Karpas-422 (cell line): Measurements from ENCODE around the gene KRT83. TPM values are rescaled to one million over a fixed set of nuclear protein-coding genes. Genes with fewer than 3 reads are reported as not detected.

Source experiments
- DNase-seq: peaks from one replicate; pipeline ENCODE4 v3.0.0-alpha.2; 2015
- H2AFZ ChIP-seq: fragments of 200-600 bp; sonication (generic); 2 replicates; pipeline ENCODE4 v1.6.1; 2014; ENCODE audit warnings: antibody characterized with exemption, low read length, mixed read lengths
- H3K27ac ChIP-seq: fragments of 200-600 bp; sonication (generic); 2 replicates; pipeline ENCODE4 v1.5.1; 2014; ENCODE audit warnings: mild to moderate bottlenecking, low read length, moderate library complexity
- H3K27me3 ChIP-seq: fragments of 200-600 bp; sonication (generic); 2 replicates; pipeline ENCODE4 v1.6.1; 2014; ENCODE audit warnings: low read length, mixed read lengths
- H3K36me3 ChIP-seq: fragments of 200-600 bp; sonication (generic); 2 replicates; pipeline ENCODE4 v1.6.1; 2014; ENCODE audit warnings: low read length, mixed read lengths; ENCODE audit not compliant: insufficient read depth
- H3K4me1 ChIP-seq: fragments of 200-600 bp; sonication (generic); 2 replicates; pipeline ENCODE4 v1.6.1; 2014; ENCODE audit warnings: mild to moderate bottlenecking, low read length, mixed read lengths
- H3K4me2 ChIP-seq: fragments of 200-600 bp; sonication (generic); 2 replicates; pipeline ENCODE4 v1.6.1; 2014; ENCODE audit warnings: low read length, low read depth, mild to moderate bottlenecking; ENCODE audit not compliant: poor library complexity, severe bottlenecking
- H3K4me3 ChIP-seq: fragments of 200-600 bp; sonication (generic); 2 replicates; pipeline ENCODE4 v1.5.1; 2014; ENCODE audit warnings: mild to moderate bottlenecking, antibody characterized with exemption, low read length, mixed read lengths
- H3K79me2 ChIP-seq: fragments of 200-600 bp; sonication (generic); 2 replicates; pipeline ENCODE4 v1.6.1; 2014; ENCODE audit warnings: mild to moderate bottlenecking, low read length, mixed read lengths
- H3K9ac ChIP-seq: fragments of 200-600 bp; sonication (generic); 2 replicates; pipeline ENCODE4 v1.6.0; 2014; ENCODE audit warnings: low read length
- H3K9me2 ChIP-seq: fragments of 200-600 bp; sonication (generic), shearing (Covaris generic); replicated peaks from 2 replicates; pipeline ENCODE4 v1.6.0; 2014; ENCODE audit warnings: mild to moderate bottlenecking, low read length, moderate library complexity; ENCODE audit not compliant: insufficient read depth
- H3K9me3 ChIP-seq: fragments of 300-700, 200-600 bp; sonication (generic); 2 replicates; pipeline ENCODE4 v1.6.1; 2014; ENCODE audit warnings: low read length, mixed read lengths
- H4K20me1 ChIP-seq: fragments of 200-600 bp; sonication (generic); 2 replicates; pipeline ENCODE4 v1.6.1; 2014; ENCODE audit warnings: mild to moderate bottlenecking, antibody characterized with exemption, low read length, low read depth; ENCODE audit not compliant: insufficient read depth
- total RNA-seq: library from RNA; depleted of rRNA; stranded (reverse); fragments of >200 nt; shearing (Covaris generic); gene quantifications from 2 replicates; pipeline ENCODE4 v1.2.3, GENCODE V29; 2014; ENCODE audit warnings: low replicate concordance

Gene KRT83
- total RNA-seq, 1 experiment from 2014 or later = not detected

DNA sequence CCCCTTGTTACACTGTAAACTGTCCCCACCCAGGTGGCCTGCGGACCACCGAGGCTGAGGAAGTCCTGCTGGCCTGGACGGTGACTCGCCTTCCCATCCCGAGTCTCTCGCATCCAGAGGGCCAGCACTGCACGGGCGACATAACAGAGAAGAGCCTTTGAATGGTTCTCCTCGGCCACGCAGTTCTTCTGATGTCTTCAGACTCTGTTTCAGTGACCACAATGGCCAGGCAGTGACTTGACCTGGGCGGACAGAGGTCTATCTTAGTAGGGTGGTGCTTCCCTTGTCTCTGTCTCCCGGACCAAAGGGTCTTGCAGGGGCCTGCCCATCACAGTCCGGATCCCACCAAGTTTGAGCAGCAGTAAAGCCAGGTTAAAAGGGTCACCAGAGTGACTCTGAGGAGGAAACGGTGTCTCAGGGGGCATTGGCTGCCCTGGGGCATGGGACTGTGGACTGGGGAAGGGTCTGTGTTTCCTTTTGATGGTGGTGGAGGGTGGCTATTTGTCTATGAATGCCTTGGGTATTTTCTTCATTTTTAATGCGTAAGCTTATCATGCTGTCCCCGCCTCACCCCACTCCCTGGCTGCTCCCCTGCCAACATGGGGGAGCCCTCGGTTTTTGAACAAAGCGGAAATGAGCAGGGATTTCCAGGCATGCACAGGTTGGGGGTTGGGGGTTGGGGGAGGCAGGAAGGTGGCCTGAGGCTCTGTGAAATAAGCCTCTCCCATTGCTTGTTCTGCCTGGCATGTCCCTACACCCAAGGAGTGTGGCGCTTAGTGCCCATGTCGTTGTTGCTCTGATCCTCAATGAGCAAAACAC lies 35.8 kb upstream of the KRT83 start:
- H4K20me1 ChIP-seq = no peaks in the 10 kb centered on the region
- no peak for DNase-seq
- no peak overlapping the region for H3K27ac ChIP-seq
- H3K9me3 ChIP-seq = no peaks in the 10 kb centered on the region
- no peak overlapping the region for H2AFZ ChIP-seq
- no peak overlapping the region for H3K9ac ChIP-seq
- no peaks in the 10 kb centered on the region for H3K27me3 ChIP-seq
- H3K36me3 ChIP-seq = no peaks in the 10 kb centered on the region
- no peaks in the 10 kb centered on the region for H3K9me2 ChIP-seq
- H3K4me1 ChIP-seq = peaks cover 30% of the 10 kb centered on the region
- no peaks in the 10 kb centered on the region for H3K79me2 ChIP-seq
- H3K4me3 ChIP-seq = no peak overlapping the region
- no peak overlapping the region for H3K4me2 ChIP-seq

GRCh38 chr12:52356031-52356761 lies 35.0 kb upstream of the KRT83 start:
- Histone ChIP-seq H2AFZ (no peak overlapping the region), H3K9me2 (no peaks in the 10 kb centered on the region), H3K9ac (no peak overlapping the region), H3K27me3 (no peaks in the 10 kb centered on the region), H3K79me2 (no peaks in the 10 kb centered on the region), H3K4me1 (peaks cover 30% of the 10 kb centered on the region), H3K4me2 (no peak overlapping the region), H3K9me3 (no peaks in the 10 kb centered on the region), H4K20me1 (no peaks in the 10 kb centered on the region), H3K36me3 (no peaks in the 10 kb centered on the region), H3K4me3 (no peak overlapping the region), H3K27ac (no peak overlapping the region)
- DNase-seq = no peak

DNA sequence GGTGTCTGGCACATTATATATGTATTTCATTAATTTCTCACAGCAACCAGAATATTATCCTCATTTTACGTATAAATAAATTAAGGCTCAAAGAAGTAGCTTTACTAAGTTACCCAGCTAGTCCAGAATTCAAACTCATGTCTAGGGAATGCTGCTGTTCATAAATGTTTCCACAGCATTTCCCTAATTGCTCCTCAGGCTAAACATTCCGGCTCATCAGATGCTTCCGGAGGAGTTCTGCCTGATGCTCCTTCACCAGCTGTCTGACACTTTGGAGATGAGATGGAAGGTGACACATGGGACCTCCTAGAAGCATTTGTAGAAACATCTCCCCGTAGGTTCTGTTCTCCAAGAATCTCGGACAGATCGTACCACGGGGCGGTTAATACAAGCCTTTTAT lies 34.0 kb upstream of the KRT83 start:
- Histone ChIP-seq H3K27ac (no peak overlapping the region), H3K27me3 (no peaks in the 10 kb centered on the region), H3K4me3 (no peak overlapping the region), H3K79me2 (no peaks in the 10 kb centered on the region), H3K9me3 (no peaks in the 10 kb centered on the region), H3K9ac (no peak overlapping the region), H4K20me1 (no peaks in the 10 kb centered on the region), H3K4me2 (no peak overlapping the region), H3K4me1 (peaks cover 30% of the 10 kb centered on the region), H2AFZ (no peak overlapping the region), H3K36me3 (no peaks in the 10 kb centered on the region), H3K9me2 (no peaks in the 10 kb centered on the region)
- DNase-seq = no peak

GRCh38 chr12:52354200-52354599 lies 33.0 kb upstream of the KRT83 start:
- DNase-seq = no peak
- Histone ChIP-seq H3K27ac (no peak overlapping the region), H3K4me3 (no peak overlapping the region), H3K9me2 (no peaks in the 10 kb centered on the region), H3K4me2 (no peak overlapping the region), H3K79me2 (no peaks in the 10 kb centered on the region), H4K20me1 (no peaks in the 10 kb centered on the region), H3K36me3 (no peaks in the 10 kb centered on the region), H2AFZ (no peak overlapping the region), H3K4me1 (peaks cover 21% of the 10 kb centered on the region), H3K27me3 (no peaks in the 10 kb centered on the region), H3K9me3 (no peaks in the 10 kb centered on the region), H3K9ac (no peak overlapping the region)

DNA sequence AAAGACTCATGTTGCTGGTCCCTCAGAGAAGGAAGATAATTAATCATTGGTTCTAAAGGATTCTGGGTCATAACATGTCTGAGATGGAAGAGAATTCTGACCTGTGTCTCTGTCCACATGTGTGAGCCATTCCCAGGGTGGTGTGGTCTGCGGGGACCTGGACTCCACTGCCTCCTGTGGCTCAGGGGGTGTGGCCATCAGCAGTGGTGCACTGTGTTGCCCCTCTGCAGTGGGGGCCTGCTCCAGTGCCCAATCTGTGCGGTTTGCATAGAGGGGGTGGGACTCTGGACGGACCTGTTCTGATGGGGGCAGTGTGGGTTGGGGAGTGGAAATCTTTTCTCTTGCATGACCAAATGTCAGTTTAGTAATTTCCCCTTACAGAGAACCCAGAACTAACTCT lies 32.6 kb upstream of the KRT83 start:
- H3K36me3 ChIP-seq = no peaks in the 10 kb centered on the region
- H3K4me2 ChIP-seq = no peak overlapping the region
- no peaks in the 10 kb centered on the region for H3K27me3 ChIP-seq
- no peak overlapping the region for H3K9ac ChIP-seq
- no peak for DNase-seq
- no peaks in the 10 kb centered on the region for H3K9me2 ChIP-seq
- no peak overlapping the region for H3K4me3 ChIP-seq
- no peaks in the 10 kb centered on the region for H3K79me2 ChIP-seq
- H3K4me1 ChIP-seq = peaks cover 16% of the 10 kb centered on the region
- no peak overlapping the region for H3K27ac ChIP-seq
- no peaks in the 10 kb centered on the region for H3K9me3 ChIP-seq
- no peak overlapping the region for H2AFZ ChIP-seq
- no peaks in the 10 kb centered on the region for H4K20me1 ChIP-seq

DNA sequence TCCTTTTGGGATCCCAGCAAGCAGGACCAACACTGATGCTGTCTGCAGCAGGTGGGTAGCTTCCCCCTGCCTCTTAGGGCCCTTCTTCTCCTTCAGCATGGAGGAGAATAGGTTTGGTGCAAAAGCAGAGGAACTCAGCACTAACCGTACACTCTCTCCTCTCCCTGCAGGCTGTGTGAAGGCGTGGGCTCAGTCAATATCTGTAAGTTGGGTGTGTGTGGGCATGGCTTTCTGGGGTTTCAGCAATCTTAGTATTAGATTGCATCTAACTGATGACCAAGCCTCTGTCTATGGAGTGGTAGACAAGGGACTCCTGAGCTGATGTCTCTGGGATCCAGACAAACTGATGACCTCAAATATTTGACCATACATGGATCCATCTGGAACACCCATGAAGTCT lies 31.8 kb upstream of the KRT83 start:
- Histone ChIP-seq H3K4me1 (peaks cover 8% of the 10 kb centered on the region), H2AFZ (no peak overlapping the region), H3K9me2 (no peaks in the 10 kb centered on the region), H3K27me3 (no peaks in the 10 kb centered on the region), H4K20me1 (no peaks in the 10 kb centered on the region), H3K79me2 (no peaks in the 10 kb centered on the region), H3K4me3 (no peak overlapping the region), H3K9ac (no peak overlapping the region), H3K9me3 (no peaks in the 10 kb centered on the region), H3K4me2 (no peak overlapping the region), H3K27ac (no peak overlapping the region), H3K36me3 (no peaks in the 10 kb centered on the region)
- no peak for DNase-seq

- Histone ChIP-seq H3K27ac (no peak overlapping the region), H4K20me1 (no peaks in the 10 kb centered on the region), H3K4me3 (no peak overlapping the region), H3K4me1 (0 out of 2 replicates have a peak, but pooled peaks cover 3% of the 10 kb centered on the region), H2AFZ (no peak overlapping the region), H3K9me3 (no peaks in the 10 kb centered on the region), H3K9ac (no peak overlapping the region), H3K27me3 (no peaks in the 10 kb centered on the region), H3K79me2 (no peaks in the 10 kb centered on the region), H3K9me2 (no peaks in the 10 kb centered on the region), H3K4me2 (no peak overlapping the region), H3K36me3 (no peaks in the 10 kb centered on the region)
- DNase-seq = no peak
Measured at GRCh38 chr12:52351196-52352059, 30.2 kb upstream of the KRT83 start.

DNA sequence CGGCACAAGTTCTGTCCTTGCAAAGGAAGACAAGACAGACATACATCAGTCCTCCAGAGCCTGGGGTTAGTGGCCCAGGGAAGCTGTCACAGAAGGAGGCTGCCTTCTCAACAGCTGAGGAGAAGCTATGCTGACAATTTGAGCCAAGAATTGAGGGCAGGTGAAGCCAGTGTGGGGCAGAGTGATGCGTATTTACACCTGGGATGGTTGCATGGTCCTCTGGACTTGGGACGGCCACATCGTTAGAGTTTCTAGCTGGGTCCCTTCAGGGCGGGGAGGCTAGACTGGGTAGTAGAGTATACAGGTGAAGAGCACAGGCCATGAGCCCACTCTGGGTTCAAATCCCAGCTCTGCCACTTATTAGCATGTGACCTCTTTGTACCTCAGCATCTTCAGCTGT lies 29.6 kb upstream of the KRT83 start:
- no peaks in the 10 kb centered on the region for H3K9me2 ChIP-seq
- no peak overlapping the region for H3K4me3 ChIP-seq
- H2AFZ ChIP-seq = no peak overlapping the region
- no peak overlapping the region for H3K27ac ChIP-seq
- H4K20me1 ChIP-seq = no peaks in the 10 kb centered on the region
- no peaks in the 10 kb centered on the region for H3K36me3 ChIP-seq
- H3K27me3 ChIP-seq = no peaks in the 10 kb centered on the region
- H3K4me2 ChIP-seq = no peak overlapping the region
- H3K4me1 ChIP-seq = 0 out of 2 replicates have a peak, but pooled peaks cover 3% of the 10 kb centered on the region
- no peak for DNase-seq
- H3K9me3 ChIP-seq = no peaks in the 10 kb centered on the region
- H3K79me2 ChIP-seq = no peaks in the 10 kb centered on the region
- H3K9ac ChIP-seq = no peak overlapping the region
